HG03060 (cell line): ENCODE measurements around the gene SOX10.
"Not testable (repeated sequence)": the region's sequence is repeated elsewhere in the genome, so short reads cannot be mapped to it uniquely, and the experiment has no call there.

Source experiments
- ATAC-seq: cut with Tn5 transposase; IDR thresholded peaks from one replicate; pipeline ENCODE4 v1.9.1; 2021; ENCODE audit warnings: low read depth, moderate number of reproducible peaks; ENCODE audit not compliant: unreplicated experiment

Gene SOX10

GRCh38 chr22:37989146-37990045, 5.0 kb upstream of the SOX10 start:
- no peak for ATAC-seq

- ATAC-seq: no peak
These were observed 2.0 kb upstream of the SOX10 start for GRCh38 chr22:37986371-37986770.

- no peak for ATAC-seq
These were observed 1.5 kb upstream of the SOX10 start for GRCh38 chr22:37985751-37986281.

GRCh38 chr22:37985050-37985585, 763 bp upstream of the SOX10 start:
- no peak for ATAC-seq

DNA sequence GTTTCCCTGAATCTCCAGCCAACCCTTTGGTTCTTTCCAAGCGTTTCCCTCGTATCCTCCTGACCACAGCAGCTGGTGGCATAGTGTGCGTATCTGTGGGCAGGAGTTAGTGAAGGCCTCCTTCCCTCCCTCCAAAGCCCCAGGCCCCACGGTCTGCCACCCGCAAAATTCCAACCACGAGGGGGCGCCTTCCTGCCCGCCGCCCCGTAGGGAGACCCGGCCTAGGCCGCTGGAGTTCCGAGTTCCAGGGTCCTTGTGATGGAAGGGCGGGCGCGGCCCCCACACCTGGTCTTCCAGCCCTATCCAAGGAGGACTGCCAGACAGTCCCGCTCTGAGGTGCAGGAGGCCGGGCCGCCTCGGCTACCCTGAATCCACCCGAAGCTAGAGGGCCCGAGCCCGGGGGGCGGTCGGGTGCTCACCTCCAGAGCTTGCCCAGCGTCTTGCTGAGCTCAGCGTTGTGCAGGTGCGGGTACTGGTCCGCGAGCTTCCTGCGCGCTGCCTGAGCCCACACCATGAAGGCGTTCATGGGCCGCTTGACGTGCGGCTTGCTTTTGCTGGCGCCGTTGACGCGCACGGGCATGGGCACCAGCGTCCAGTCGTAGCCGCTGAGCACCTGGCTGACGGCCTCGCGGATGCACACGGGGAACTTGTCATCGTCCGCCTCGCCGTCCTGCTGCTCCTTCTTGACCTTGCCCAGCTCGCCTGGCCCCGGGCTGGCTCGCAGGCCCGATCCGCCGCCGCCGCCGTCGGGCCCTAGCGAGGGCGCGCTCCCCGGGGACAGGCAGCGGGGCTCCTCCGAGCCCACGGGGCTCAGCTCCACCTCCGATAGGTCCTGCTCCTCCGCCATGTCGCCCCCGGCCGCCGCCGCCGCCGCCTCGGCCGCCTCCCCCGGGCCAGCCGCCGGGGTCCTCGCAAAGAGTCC, 1.2 kb downstream of the SOX10 start:
- ATAC-seq: no peak

DNA sequence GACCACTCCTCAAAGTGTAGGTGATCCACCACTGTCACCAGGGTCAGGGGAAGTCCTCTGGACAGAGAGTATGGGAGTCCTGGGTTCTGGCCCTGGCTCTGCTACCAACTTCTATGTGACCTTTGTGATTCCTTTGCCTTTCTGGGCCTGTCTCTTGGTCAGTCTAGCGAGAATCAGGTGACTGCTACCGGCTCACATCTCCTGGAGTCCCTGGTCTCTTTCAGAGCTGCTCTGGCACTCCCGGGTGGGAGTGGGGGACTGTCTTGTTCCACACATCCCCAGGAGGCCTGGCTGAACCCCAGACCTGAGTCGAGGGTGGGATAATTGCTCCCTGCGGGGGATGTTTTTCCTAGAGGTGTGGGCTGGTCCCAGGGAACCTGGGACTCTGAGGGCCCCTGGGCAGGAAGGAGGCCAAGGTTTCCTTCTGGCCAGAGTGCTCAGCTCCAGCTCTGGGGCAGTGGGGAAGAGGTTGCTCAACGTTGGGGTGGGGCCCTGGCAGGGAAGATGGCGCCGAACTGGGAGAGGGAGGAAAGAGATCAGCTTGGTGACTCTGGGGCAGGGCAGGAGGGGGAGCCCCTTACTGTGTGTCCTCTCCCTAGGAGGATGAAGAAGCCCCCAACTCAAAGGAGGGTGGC, 2.1 kb downstream of the SOX10 start:
- no peak for ATAC-seq

DNA sequence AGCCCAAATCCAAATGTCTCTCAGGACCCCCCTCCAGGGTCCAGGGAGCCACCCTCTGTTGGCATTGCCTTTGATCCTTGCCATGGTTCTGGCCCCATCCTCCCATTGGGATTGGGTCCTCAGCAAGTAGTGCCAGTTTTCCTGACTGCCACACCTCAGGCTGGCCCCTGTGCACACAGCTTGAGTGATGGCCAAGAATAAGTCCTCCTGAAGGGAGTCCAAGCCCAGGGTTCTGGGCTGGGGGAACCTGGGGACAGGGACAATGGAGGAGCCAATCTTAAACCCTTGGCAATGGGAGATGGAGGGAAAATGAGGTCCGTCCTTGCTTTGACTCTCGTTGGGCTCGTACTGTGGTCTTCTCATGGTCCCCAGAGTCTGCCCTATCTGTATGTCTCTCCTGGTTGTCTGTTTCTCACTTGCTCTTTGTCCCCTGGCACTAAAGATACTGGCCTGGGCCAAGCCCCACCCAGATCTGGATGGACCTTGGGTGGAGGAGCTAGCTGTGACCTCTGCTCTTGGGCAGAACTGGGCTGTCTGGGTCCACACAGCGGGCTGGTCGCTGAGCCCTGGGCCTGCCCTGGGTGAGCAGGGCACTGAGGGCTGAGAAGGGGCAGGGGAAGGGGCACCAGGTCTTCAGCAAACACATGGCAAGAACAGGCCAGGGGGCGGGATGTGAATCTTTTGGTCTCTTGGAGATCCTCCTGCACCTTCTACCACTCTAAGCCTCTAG, 2.9 kb downstream of the SOX10 start:
- ATAC-seq: no peak

DNA sequence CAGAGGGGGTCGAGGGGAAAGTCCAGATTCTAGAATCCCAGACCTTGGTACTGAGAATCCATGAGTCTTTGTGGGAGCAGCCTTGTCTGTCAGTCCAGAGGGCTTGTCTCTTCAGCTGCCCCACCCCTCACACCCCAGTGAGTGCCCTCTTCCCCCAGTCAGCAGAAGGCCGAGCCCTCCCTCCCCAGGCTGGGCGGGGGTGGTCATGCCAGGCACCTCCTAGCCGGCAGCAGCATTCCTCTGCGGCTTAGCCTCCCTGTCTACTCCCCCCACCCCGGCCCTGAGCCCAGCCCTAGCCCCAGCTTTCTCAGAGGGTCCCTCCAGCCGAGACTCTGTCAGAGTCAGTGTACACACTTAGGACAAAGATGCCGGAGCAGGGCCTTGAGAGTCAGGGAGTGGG, 4.6 kb downstream of the SOX10 start:
- ATAC-seq: no peak

DNA sequence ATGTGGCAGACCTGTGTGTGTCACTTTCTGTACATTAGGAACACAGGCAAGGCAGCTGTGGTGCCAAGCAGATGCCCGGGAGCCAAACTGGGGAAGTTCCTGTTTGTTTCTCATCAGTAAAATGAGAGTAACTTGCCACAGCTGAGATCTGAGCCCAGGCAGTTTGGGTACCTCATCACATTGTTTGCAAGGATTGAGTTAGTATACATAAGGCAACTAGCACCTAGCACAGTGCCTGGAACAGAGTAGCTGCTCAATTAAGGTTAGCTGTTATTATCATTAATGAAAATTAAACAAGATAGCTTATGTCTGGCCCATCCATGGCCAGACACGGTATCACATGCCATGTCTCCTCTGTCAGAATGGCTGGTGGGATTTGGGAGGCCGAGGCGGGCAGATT, 7.8 kb downstream of the SOX10 start:
- no peak for ATAC-seq

DNA sequence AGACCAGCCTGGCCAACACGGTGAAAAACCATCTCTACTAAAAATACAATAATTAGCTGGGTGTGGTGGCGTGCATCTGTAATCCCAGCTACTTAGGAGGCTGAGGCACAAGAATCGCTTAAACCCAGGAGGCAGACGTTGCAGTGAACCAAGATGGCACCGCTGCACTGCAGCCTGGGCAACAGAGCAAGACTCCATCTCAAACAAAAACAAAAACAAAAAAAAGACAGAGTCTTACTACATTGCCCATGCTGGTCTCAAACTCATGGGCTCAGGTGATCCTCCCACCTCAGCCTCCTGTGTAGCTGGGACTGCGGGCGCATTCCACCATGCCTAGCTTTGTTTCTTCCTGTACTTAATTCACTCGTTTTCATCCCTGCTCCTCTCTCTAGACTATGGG, 8.3 kb downstream of the SOX10 start:
- ATAC-seq: not testable (repeated sequence)

DNA sequence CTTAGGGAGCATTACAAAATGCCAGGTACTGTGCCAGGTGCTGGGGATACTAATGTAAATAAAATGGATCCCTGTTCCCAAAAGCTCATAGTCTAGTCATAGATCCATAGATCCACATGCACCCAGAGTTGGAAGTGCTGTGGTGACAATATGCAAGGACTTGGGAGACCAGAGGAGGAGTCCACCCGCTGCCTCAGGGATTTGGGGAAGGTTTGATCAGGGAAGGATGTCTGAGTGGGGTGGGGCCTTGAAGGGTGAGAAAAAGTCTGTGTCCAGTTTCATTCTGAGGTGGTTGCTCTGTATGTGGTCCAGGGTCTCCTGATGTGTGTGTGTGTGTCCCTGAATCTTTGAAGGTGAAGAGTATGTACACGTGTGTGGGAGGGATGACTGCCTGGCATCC, 9.2 kb downstream of the SOX10 start:
- ATAC-seq: no peak

DNA sequence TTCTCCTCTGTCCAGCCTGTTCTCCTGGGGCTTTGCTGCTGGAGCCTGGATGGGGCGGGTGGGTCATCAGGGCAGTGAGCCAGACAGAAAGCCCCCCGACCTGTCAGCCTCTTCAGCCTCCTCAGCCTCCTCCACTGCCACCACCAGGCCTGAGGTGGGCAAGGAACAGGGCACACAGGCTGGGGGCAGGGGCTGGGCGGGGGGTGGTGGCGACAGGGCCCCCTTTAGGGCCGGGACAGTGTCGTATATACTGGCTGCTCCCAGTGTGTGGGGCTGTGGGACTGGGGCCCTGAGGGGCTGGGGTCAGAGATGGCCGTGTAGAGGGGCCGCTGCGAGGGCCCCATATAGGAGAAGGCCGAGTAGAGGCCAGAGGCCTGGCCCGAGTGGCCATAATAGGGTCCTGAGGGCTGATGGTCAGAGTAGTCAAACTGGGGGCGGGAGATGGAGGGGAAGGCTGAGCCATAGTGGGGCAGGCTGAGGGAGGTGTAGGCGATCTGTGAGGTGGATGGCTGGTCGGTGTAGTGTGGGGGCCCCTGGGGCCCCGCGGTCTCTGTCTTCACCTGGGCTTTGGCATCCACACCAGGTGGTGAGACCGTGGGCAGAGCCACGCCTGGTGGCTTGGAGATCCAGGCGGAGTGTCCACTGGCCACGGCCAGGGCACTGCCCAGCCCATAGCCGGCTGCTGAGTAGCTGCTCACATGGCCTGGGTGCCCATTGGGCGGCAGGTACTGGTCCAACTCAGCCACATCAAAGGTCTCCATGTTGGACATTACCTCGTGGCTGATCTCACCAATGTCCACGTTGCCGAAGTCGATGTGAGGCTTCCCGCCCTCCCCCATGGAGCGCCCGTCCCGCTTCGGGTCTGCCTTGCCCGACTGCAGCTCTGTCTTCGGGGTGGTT, 10.8 kb downstream of the SOX10 start:
- no peak for ATAC-seq

GRCh38 chr22:37972527-37972926, 11.8 kb downstream of the SOX10 start:
- ATAC-seq: no peak

DNA sequence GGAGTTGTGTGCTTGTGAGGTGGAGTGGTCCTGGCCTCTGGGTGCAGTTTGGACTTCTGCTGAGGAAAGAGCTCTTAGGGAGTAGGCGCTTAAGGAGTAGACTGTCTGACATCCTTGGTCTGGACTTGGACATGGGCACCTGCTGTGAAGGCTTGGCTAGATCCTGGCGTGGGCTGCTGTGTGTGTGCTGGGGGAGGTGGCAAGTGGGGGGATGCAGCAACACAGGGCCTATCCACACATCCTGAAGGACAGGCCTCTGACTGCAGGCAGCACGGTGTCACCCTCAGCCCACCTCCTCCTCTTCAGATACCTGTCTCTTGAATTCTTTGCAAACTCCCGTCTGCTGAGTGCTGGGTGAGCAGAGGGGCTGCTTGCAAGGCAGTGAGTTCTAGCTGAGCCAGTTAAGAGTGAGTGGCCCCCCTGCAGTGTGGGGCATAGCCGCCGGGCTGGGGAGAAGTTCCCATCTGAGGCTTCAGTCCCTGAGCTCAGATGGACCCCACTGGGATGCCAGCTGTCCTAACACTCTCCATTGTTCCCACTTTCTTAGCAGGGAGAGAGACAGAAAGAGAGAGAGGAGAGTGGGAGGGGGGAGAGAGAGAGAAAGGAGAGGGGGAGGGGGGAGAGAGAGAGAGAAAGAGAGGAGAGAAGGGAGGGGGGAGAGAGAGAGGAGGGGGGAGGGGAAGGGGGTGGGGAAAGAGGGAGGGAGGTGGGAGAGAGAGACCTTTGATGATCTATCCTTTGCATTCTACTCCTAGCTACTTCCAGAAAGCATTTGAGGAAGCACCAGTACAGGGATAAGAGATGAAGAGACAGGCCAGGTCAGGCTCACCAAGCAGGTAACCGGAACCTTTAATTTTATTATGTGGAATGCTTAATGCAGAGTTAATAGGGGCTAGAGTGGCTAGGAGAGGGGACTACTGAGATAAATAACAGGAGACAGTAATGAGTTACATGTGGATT, 12.6 kb downstream of the SOX10 start:
- ATAC-seq: no peak

DNA sequence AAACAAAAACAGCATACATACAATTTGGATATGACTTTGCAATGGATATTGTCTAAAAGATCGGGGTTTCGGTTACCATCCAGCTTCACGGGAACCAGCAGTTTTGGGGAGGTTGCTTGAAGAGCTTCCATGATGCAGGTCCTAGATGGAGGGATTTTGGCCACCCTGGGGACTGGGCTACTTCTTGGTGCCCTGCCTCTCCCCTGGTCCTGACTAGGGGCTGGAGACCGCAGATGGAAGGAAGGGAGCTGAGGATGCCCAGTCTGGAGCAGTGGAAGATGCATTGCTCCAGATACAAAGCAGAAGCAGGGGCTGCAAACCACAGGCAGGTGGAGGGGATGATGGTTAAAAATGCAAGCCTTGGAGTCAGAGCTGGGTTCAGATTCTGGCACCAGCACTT, 13.5 kb downstream of the SOX10 start:
- ATAC-seq: no peak

- no peak for ATAC-seq
These were observed 15.7 kb downstream of the SOX10 start for GRCh38 chr22:37968452-37969251.
